HG02943 (cell line): ENCODE measurements around the gene FAF1.
"Not testable (repeated sequence)": the region's sequence is repeated elsewhere in the genome, so short reads cannot be mapped to it uniquely, and the experiment has no call there.

Source experiments
- ATAC-seq: cut with Tn5 transposase; IDR thresholded peaks from one replicate; pipeline ENCODE4 v1.9.1; 2021; ENCODE audit warnings: mild to moderate bottlenecking, low read depth, moderate library complexity; ENCODE audit not compliant: unreplicated experiment

FAF1 gene

DNA sequence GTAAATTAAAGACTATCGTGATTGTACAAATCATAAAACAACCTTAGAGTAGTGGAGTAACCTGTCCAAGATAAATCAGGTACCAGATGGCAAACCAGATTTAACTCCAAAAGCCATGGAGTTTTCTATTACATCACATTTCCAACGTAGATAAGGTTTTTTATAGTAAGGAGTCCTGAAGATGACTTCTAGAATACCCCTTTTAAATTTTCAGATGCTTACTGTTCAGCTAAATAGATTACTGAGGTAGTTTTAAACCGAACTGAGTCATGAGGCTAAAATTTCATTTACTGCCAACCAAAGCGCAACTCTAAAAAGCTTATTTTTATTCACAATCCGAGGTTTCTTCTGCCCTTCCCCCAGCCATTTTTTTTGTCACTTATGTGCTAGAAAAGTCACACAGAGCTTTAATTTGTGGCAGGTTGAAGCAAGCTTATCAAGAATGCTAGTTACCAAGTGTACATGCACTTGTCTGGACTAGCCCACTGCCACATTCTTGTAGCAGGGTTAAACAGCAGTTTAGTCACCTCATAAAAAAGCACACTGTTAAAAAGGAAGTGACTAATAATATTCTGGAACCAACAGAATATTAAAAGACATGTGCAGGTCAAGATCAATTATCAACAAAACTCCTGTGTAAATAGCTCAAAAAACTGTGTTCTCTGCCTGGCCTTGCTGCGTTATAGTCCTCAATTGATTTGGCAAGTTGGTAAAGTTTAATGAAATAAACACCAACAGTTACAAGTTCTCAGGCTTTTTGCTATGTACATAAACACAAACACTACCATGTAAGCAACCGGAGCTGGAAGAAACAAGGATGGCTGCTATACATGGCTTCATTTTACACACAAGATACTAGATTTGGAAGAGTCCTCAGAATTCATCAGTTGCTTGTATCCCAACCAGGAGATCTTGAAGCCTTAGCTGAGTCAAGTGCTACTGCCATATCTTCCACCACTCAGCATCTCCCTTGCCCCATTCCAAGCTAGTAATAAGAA, 356.5 kb downstream of the FAF1 start:
- no peak for ATAC-seq

DNA sequence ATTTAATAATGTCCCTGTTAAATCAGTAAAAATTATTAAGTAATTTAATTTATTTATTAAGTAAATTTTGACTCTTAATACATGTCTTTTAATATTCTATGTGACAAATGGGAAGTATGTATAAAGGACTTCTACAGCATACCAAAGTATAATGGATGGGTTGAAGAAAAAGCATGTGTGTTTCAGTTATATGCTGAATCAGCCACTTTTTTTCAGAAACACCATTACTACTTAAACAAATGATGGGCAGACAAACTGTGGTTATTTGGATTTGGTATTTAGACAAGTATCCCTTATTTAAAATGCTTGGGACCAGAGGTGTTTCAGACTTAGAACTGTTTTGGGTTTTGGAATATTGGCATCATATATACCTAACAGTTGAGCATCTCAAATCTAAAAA, 360.5 kb downstream of the FAF1 start:
- no peak for ATAC-seq

- ATAC-seq: no peak
Observed at GRCh38 chr1:50595874-50596273, 364.2 kb downstream of the FAF1 start.

DNA sequence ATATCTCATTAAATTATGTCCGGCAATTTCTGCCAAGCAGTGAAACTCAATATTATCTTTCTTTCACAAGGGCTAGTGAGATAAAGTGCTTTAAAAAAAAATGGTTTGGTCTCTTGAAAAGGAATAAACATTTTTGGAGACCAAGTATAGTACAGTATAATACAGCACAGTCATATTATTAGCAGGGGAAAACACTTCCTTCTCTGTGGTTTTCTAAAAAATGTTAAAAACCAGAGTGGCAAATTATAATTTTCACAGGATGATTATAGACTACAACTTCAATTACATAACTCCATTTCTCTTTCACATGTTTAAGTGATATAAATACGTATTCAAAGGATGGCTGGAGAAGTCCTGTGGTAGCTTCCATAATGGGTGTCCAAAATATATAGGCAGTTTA, 366.6 kb downstream of the FAF1 start:
- no peak for ATAC-seq

- ATAC-seq: no peak
Observed at GRCh38 chr1:50591598-50591997, 368.5 kb downstream of the FAF1 start.

- no peak for ATAC-seq
Observed at GRCh38 chr1:50582346-50582745, 377.7 kb downstream of the FAF1 start.

GRCh38 chr1:50570066-50570468, 390.0 kb downstream of the FAF1 start:
- ATAC-seq: no peak

DNA sequence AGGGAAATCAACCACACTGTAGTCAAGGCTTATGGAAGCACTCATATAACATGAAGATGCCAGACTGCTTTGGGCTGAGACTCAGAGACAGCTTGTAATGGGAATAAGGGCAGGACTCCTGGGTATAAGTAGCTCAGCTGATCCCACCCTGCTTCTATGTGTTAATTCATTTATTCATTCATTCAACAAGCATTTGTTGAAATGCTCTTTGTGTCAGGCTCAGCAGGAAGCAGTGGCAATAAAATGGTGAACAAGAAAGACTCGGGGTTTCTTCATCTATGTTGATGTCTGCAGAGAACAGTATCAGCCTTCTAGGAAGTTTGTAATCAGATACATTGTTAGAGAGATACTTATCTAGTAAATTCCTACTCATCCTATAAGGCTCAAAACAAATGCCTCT, 391.3 kb downstream of the FAF1 start:
- ATAC-seq: no peak

DNA sequence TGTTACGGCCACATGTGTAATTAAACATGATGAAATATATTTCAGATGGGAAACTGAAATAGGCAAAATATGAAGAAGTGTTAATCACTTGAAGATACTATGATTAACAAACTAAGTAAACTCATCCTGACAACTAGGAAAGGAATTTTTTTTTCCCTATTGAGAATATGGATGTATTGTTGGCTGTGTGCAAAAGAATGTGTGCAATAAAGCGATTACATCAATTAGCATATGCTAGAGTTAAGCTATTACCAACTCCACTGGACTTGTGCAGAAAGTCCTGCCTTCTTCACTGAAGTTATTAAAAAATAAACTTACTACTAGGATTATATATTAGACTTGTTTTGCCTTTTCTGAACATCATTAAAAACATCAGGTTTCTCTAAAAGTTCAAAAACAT, 393.7 kb downstream of the FAF1 start:
- ATAC-seq: no peak

DNA sequence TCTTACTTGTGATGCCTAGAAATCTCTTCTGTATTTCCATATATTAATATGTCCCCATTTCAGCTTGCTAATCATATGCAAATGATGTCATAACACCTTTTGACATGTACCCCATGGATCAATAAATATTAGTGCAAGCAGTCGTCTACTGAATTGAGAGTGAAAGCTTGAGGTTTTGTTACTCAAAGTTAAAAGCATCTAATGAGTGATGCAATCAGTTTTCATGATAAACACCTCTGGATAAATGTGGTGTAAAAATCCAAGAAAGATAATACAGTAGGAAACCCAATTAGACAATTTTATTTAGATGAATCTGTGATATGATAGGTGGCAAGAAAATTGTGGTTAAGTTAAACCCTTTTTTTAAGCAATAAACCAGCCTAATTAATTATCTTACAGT, 395.6 kb downstream of the FAF1 start:
- no peak for ATAC-seq

GRCh38 chr1:50562106-50562505, 398.0 kb downstream of the FAF1 start:
- no peak for ATAC-seq

DNA sequence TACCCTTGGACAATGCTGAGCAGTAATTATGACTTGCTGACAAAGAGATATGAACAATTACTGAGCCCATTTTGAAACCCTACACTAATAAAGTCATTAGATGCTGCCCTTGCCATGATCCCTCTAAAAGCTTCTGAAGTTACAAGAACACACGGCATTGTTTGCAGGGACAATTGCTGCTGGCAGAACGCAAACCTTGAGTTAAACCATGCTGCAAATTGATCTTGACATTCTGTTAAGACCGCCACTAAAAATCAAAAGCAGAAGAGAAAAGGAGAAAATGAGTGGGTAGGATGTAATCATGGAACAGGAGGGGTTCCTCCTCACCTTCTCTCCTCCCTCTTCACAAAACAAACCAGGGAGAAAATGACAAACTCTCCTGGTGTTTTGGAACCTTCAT, 400.6 kb downstream of the FAF1 start:
- ATAC-seq: no peak

GRCh38 chr1:50553921-50554320, 406.1 kb downstream of the FAF1 start:
- no peak for ATAC-seq

DNA sequence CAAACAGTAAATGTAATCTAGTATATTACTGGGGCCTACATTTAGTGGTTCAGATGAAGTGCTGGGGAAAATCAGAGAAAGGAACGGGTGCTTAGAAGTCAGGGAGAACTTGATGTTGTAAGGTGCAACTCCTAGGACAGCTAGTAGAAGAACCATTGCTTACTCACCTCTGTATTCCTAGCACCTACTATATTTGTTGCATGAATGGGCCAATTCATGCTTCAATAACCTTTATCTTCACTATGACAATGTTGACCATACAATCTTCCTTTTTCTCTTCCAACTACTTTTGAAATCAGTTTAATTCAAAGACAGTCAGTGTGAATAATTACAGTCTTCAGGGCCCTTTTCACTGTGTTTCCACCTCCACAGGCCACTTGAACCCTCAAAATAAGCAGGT, 411.8 kb downstream of the FAF1 start:
- ATAC-seq: no peak

GRCh38 chr1:50542362-50542761, 417.7 kb downstream of the FAF1 start:
- ATAC-seq: no peak

GRCh38 chr1:50538476-50538875, 421.6 kb downstream of the FAF1 start:
- no peak for ATAC-seq

DNA sequence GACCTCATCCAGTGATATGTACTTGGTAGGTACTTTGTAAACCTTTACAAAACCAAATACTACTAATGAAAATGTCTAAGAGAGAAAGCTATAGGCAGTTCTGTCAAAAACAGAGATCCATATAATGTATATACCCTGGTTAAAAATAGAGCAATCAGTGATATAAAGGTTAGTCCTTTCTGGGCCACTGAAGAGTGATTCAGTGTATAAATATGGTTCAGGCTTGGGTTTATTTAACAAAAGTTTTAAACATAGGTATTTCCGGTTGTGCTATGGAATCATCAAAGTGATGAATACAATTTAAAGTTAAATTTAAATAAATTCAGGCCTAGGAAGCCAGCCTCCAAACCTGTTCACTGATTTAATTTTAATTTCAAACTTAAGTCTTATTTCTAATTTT, 428.5 kb downstream of the FAF1 start:
- ATAC-seq: no peak

DNA sequence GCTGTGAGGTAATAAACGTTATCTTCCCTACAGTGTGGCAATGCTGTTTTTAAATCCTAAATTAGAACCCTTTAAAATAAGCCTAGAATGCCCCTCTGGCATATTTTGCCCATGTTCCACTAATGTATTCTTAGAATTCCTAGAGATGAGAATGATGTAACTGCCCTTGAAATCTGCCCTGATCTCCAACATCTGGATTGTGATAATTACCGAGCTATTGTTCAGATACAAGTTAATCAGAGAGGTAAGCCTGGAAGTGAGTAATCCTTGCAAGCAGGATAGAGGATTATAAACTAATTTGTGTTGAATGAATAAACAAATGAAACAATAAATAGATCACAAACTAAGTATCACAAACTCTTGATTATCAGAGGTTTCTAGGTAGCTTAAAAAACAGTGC, 429.0 kb downstream of the FAF1 start:
- ATAC-seq: no peak

DNA sequence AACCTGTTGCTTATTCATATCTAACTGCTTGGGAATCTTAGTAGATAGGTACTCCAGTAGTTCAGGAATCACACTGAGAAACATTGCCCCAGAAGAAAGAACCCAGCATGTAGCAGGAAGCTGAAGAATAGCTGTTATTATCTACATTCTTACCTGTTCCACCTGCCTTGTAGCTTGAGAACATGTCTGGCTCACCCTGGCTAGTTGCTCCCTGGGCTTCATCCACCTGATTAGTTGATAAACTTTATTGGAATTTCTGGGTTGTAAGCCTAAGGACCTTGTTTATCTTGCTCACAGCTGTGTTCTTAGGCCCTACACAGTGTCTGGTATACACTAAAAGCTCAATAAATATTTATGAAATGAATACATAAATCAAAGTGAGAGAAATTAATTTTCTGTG, 430.6 kb downstream of the FAF1 start:
- ATAC-seq: no peak

DNA sequence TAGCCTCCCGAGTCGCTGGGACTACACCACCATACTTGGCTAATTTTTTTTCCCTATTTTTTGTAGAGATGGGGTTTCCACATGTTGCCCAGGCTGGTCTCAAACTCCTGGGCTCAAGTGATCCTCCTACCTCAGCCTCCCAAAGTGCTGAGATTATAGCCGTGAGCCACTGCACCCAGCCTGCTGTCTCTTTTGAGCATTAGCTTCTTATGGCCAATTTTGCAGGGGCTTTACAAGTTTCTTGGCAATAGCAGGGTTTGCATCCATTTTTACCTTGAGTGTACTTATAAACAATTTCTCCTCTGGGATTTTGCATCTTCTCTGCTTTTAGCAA, 432.1 kb downstream of the FAF1 start:
- not testable (repeated sequence) for ATAC-seq

- no peak for ATAC-seq
Observed at GRCh38 chr1:50527249-50527986, 432.6 kb downstream of the FAF1 start.

GRCh38 chr1:50526431-50526830, 433.6 kb downstream of the FAF1 start:
- no peak for ATAC-seq
